Keratinocyte (primary cell): ENCODE data around the gene SYS1.

Experiments
- EZH2 ChIP-seq: IDR thresholded peaks from one replicate; pipeline ENCODE4 v1.6.1; 2012; ENCODE audit warnings: inconsistent platforms, mild to moderate bottlenecking, low read length, moderate library complexity
- TF ChIP-seq, protein P1 (sequence below), 3 experiments: IDR thresholded peaks in 1 of 3; conservative IDR thresholded peaks in 1 of 3; optimal IDR thresholded peaks in 1 of 3; 2 replicates in 2 of 3; 3 replicates in 1 of 3; pipeline versions ENCODE3 to v1.5.1; 2011; ENCODE audit warnings: low read length in 3 of 3, mild to moderate bottlenecking in 3 of 3, moderate library complexity in 2 of 3, control low read depth in 1 of 3, inconsistent platforms in 1 of 3; ENCODE audit not compliant: insufficient read depth in 2 of 3; ENCODE audit errors: extremely low read depth in 1 of 3

DNA sequence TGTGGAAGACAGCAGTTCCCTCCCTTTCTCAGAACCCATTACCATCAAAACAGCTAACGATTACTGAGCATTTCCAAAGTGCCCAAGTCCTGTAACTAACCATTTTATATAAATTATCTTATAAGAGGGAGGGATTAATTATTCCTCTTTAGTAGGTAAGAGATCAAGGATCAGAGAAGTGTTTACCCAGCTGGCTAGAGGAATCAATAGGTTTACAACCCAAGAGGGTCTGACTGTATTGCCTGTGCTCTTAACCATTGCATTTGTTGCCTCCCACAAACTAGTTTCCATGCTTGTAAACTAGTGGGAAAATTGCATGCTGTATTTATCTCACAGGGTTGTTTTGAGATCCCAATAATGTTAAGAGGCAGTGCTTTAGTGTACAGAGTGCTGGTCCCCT, 41.5 kb downstream of the SYS1 start:
- TF ChIP-seq, protein P1, sequence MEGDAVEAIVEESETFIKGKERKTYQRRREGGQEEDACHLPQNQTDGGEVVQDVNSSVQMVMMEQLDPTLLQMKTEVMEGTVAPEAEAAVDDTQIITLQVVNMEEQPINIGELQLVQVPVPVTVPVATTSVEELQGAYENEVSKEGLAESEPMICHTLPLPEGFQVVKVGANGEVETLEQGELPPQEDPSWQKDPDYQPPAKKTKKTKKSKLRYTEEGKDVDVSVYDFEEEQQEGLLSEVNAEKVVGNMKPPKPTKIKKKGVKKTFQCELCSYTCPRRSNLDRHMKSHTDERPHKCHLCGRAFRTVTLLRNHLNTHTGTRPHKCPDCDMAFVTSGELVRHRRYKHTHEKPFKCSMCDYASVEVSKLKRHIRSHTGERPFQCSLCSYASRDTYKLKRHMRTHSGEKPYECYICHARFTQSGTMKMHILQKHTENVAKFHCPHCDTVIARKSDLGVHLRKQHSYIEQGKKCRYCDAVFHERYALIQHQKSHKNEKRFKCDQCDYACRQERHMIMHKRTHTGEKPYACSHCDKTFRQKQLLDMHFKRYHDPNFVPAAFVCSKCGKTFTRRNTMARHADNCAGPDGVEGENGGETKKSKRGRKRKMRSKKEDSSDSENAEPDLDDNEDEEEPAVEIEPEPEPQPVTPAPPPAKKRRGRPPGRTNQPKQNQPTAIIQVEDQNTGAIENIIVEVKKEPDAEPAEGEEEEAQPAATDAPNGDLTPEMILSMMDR (optimal IDR thresholded peaks at IDR 0.05 in 1 of 3, IDR thresholded peaks at IDR 0.05 in 1 of 3, conservative IDR thresholded peaks at IDR 0.05 in 1 of 3; ENCODE audit: extremely low read depth in 1 of 3, insufficient read depth in 2 of 3, low read length in 3 of 3), result no peak
- TF ChIP-seq EZH2, result no peak
